ENCODE data around the gene OGFOD1. TPM values are rescaled to one million over a fixed set of nuclear protein-coding genes. Genes with fewer than 3 reads are reported as not detected.

Gene OGFOD1
- total and polyA plus RNA-seq, 9 donors: 8.1 to 45.2 (median 28.9) TPM

DNA sequence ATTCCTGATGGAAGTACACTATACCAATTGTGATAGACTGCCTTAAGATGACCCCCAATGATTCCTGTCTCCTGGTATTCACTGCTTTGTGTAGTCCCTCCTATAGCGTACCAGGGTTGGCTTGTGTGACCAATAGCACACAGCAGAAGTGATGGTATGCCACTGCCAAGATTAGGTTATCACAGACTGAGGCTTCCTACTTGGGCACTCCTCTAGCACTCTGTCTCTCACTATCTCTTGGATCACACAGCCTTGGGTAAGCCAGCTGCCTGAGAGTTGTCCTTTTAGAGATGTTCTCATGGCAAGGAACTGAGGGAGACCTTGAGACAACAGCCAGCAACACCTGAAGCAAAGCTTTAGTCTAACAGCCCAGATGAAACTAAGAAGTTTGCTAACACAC lies 13.3 kb upstream of the OGFOD1 start:
- no peaks in the 10 kb centered on the region for H3K36me3 ChIP-seq
- no peaks in the 10 kb centered on the region for H3K4me1 ChIP-seq (ENCODE audit: insufficient read depth)
- no peak overlapping the region for H3K27ac ChIP-seq
- 92 to 100% (median 98%) methylated on average over 1 of the region's 1 CpG for WGBS, 3 donors
- no peaks in the 10 kb centered on the region for H3K9me3 ChIP-seq
- intact Hi-C loops (cut with DNase I): no loop called here
- DNase-seq: no peak
- TF ChIP-seq EP300 (IDR thresholded peaks at IDR 0.05) (no peak), POLR2A (IDR thresholded peaks at IDR 0.05) (no peak)
- TF ChIP-seq, protein P1, sequence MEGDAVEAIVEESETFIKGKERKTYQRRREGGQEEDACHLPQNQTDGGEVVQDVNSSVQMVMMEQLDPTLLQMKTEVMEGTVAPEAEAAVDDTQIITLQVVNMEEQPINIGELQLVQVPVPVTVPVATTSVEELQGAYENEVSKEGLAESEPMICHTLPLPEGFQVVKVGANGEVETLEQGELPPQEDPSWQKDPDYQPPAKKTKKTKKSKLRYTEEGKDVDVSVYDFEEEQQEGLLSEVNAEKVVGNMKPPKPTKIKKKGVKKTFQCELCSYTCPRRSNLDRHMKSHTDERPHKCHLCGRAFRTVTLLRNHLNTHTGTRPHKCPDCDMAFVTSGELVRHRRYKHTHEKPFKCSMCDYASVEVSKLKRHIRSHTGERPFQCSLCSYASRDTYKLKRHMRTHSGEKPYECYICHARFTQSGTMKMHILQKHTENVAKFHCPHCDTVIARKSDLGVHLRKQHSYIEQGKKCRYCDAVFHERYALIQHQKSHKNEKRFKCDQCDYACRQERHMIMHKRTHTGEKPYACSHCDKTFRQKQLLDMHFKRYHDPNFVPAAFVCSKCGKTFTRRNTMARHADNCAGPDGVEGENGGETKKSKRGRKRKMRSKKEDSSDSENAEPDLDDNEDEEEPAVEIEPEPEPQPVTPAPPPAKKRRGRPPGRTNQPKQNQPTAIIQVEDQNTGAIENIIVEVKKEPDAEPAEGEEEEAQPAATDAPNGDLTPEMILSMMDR (IDR thresholded peaks at IDR 0.05): no peak
- no peaks in the 10 kb centered on the region for H3K27me3 ChIP-seq
- H3K4me3 ChIP-seq: no peak overlapping the region

DNA sequence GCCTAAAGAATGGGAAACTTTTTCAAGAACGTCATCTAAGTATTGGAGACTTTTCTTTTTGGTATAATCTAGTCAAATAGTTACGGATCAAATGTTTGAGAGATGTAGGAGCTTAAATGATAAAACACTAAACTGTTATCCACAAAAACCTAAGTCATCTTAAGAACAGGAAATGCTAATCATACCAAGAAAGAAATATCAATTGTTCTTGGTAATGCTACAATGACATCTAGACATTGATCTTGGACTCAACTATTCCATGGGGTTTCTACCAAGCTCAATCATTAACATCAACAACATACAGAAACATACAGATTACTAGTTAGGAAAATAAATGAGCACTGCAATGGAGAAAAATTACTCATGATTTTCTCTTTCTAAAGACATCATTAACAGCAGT lies 4.1 kb upstream of the OGFOD1 start:
- DNase-seq: no peak
- intact Hi-C loops (cut with DNase I): no loop called here
- no peaks in the 10 kb centered on the region for H3K9me3 ChIP-seq
- TF ChIP-seq EP300 (IDR thresholded peaks at IDR 0.05): no peak
- TF ChIP-seq, protein P1 (IDR thresholded peaks at IDR 0.05): no peak
- TF ChIP-seq POLR2A (IDR thresholded peaks at IDR 0.05): no peak
- no peaks in the 10 kb centered on the region for H3K36me3 ChIP-seq
- peaks cover 11% of the 10 kb centered on the region for H3K4me1 ChIP-seq (ENCODE audit: insufficient read depth)
- no peak overlapping the region for H3K27ac ChIP-seq
- H3K27me3 ChIP-seq: no peaks in the 10 kb centered on the region
- no peak overlapping the region for H3K4me3 ChIP-seq
- WGBS, 3 donors: 39 to 83% (median 81%) methylated on average over 2 of the region's 2 CpGs

DNA sequence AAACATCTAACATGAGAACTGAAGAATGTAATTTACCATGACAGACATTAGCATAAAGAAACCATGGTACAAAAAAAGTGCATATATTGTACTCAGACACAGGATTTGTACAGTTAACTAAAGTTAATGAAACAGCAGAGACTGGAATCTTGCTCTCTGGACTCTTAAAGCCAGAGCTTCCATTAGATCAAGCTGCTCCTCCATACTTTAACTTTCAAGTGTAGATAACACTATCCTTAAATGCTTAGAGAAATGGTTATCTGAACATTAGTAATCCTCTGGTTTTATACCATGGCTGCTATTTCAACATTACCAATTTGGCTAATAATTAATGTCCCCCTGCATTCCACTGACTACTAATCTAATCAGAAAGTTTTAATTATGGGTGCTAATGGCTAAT lies 3.3 kb upstream of the OGFOD1 start:
- Histone ChIP-seq H3K36me3 (no peaks in the 10 kb centered on the region), H3K9me3 (no peaks in the 10 kb centered on the region), H3K4me3 (no peak overlapping the region), H3K27me3 (no peaks in the 10 kb centered on the region), H3K4me1 (ENCODE audit: insufficient read depth) (peaks cover 14% of the 10 kb centered on the region), H3K27ac (no peak overlapping the region)
- TF ChIP-seq, protein P1 (IDR thresholded peaks at IDR 0.05): no peak
- TF ChIP-seq EP300 (IDR thresholded peaks at IDR 0.05): no peak
- TF ChIP-seq POLR2A (IDR thresholded peaks at IDR 0.05): no peak
- DNase-seq: no peak
- intact Hi-C loops (cut with DNase I): no loop called here

DNA sequence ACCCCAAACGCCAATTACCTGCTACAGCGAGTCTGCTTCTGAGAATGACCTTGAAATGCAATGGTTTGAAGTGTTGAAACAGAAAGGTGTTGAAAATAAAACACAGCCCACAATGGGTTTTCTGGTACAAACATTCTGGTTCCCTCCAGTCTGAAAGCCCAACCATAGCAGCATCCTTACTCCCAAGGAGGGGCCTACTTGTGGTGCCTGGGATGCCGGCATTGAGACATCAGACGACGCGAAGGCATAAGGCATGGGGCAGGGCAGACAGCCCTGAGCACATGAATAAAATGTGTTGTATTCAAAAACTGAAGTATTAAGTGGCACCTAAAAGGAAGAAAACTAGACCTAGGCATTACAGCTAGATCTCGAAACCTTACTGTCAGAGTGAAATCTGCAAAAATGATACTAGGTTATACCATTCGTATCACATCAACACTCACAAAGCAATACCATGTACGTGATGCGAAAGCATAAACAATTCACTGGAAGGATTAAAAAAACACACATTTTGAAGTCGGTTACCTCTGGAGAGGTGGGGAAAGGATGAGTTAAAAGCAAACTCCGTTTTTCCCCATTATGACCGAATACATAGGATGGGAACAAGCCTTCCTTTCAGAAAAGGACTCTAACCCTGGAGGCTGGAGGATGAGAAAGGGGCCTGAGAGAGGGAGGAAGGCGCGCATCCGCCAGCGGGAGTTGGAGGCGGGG lies 924 bp upstream of the OGFOD1 start:
- no peak for TF ChIP-seq POLR2A (IDR thresholded peaks at IDR 0.05)
- TF ChIP-seq EP300 (IDR thresholded peaks at IDR 0.05): no peak
- TF ChIP-seq, protein P1 (IDR thresholded peaks at IDR 0.05): no peak
- 2 to 4% (median 3%) methylated on average over 18 of the region's 18 CpGs for WGBS, 3 donors
- H3K27me3 ChIP-seq: no peaks in the 10 kb centered on the region
- peak overlapping the region in 1 of 2 donors; percentile 66 for H3K27ac ChIP-seq
- intact Hi-C loops (cut with DNase I): no loop called here
- H3K4me3 ChIP-seq: peak overlapping the region; percentile 62
- no peaks in the 10 kb centered on the region for H3K36me3 ChIP-seq
- no peaks in the 10 kb centered on the region for H3K9me3 ChIP-seq
- no peak for DNase-seq
- H3K4me1 ChIP-seq (ENCODE audit: insufficient read depth): peaks cover 14% of the 10 kb centered on the region

Measured in ovary (tissue), 9 donors.